GM19351 (cell line): Measurements from ENCODE around the gene PCDHA4.

Experiments used
- ATAC-seq: cut with Tn5 transposase; IDR thresholded peaks from one replicate; pipeline ENCODE4 v1.9.1; 2021; ENCODE audit warnings: mild to moderate bottlenecking, moderate library complexity; ENCODE audit not compliant: unreplicated experiment

PCDHA4 gene

DNA sequence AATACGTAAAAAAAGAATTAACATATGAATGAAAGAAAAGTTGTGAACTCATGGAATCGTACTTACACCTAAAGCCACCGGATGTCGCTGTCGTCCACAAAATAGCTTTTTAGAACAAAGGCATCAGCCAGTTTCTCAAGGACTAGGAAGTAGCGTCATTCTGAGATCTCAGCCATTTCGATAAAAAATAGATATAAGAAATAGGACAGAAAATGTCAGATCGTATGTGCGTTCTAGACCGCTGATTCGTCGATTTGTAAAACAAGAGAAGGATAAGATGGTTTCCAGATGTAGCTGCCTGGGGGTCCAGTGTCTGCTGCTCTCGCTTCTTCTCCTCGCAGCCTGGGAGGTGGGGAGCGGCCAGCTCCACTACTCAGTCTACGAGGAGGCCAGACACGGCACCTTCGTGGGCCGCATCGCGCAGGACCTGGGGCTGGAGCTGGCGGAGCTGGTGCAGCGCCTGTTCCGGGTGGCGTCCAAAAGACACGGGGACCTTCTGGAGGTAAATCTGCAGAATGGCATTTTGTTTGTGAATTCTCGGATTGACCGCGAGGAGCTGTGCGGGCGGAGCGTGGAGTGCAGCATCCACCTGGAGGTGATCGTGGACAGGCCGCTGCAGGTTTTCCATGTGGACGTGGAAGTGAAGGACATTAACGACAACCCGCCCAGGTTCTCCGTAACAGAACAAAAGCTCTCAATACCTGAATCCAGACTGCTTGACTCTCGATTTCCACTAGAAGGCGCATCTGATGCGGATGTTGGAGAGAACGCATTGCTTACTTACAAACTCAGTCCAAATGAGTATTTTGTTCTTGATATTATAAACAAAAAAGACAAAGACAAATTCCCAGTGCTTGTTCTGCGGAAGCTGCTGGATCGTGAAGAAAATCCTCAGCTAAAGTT is 49.2 kb downstream of the PCDHA4 start, which contains the start of gene PCDHA10:
TSS of gene PCDHA10 (plus strand) at position 126 of the 903 bp plus-strand sequence. CDS start at position 278, 152 bp downstream.
- ATAC-seq: no peak

GRCh38 chr5:140857177-140857986 is 50.5 kb downstream of the PCDHA4 start:
- no peak for ATAC-seq

- no peak for ATAC-seq
These were observed 51.0 kb downstream of the PCDHA4 start for GRCh38 chr5:140857987-140858240.

DNA sequence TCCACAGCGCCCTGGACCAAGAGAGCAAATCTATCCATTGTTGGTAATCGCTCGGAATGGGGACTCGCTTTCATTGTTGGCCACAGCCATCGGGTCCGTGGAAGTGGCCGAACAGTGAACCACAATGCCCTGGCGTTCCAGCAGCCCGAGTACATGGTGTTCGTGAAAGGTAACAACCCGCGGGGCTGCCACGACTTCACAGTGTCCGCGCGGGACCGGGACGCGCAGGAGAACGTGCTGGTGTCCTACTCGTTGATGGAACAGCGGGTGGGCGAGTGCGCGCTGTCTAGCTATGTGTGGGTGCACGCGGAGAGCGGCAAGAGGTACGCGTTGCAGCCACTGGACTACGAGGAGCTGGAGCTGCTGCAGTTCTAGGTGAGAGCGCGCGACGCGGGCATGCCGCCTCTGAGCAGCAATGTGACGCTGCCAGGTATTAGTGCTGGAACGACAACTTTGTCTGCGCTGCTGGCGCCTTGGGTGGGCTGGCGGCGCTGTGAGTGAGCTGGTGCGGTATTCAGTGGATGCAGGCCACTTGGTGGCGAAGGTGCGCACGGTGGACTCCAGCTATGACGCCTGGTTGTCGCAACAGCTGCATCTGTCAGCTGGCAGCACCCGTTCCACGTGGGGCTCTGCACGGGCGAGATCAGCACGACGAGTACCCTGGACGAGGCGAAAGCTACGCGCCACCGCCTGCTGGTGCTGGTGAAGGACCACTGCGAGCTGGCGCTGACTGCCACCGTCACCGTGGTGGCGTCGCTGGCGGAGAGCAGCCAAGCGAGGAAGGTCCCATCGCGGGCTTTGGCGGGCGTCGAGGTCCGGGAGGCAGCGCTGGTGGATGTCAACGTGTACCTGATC is 55.8 kb downstream of the PCDHA4 start:
- ATAC-seq: no peak
